Hematopoietic multipotent progenitor cell treated with erythropoietin and hydrocortisone succinate and interleukin-3 and kit ligand, for 4 days (in vitro differentiated cells): ENCODE measurements around the gene INPP5A.

Experiments used
- DNase-seq: peaks from one replicate; pipeline ENCODE4 v3.0.0-alpha.2; 2015

INPP5A gene

GRCh38 chr10:132518572-132519381, 18.8 kb upstream of the INPP5A start:
- DNase-seq = no peak

GRCh38 chr10:132519382-132520176, 18.0 kb upstream of the INPP5A start:
- no peak for DNase-seq

GRCh38 chr10:132520177-132520811, 17.3 kb upstream of the INPP5A start:
- DNase-seq = no peak

- DNase-seq = no peak
Observed at GRCh38 chr10:132521041-132521465, 16.5 kb upstream of the INPP5A start.

- DNase-seq = peak; percentile 25
Observed at GRCh38 chr10:132521466-132522102, 16.0 kb upstream of the INPP5A start.

- DNase-seq = no peak
Observed at GRCh38 chr10:132522521-132523411, 14.8 kb upstream of the INPP5A start.

- no peak for DNase-seq
Observed at GRCh38 chr10:132523561-132524442, 13.8 kb upstream of the INPP5A start.

GRCh38 chr10:132524443-132525285, 12.9 kb upstream of the INPP5A start:
- no peak for DNase-seq

- no peak for DNase-seq
Observed at GRCh38 chr10:132526676-132527075, 10.9 kb upstream of the INPP5A start.

- DNase-seq = no peak
Observed at GRCh38 chr10:132527339-132528063, 10.1 kb upstream of the INPP5A start.

GRCh38 chr10:132528064-132528691, 9.4 kb upstream of the INPP5A start:
- DNase-seq = no peak

GRCh38 chr10:132532179-132532578, 5.4 kb upstream of the INPP5A start:
- no peak for DNase-seq

- no peak for DNase-seq
Observed at GRCh38 chr10:132532749-132533560, 4.6 kb upstream of the INPP5A start.

- no peak for DNase-seq
Observed at GRCh38 chr10:132533571-132534260, 3.9 kb upstream of the INPP5A start.

GRCh38 chr10:132534391-132535064, 3.1 kb upstream of the INPP5A start:
- no peak for DNase-seq

- DNase-seq = no peak
Observed at GRCh38 chr10:132535065-132535651, 2.4 kb upstream of the INPP5A start.
